IPS-18c (cell line): ENCODE measurements around the gene CAPN1.
"Not testable (repeated sequence)": the region's sequence is repeated elsewhere in the genome, so short reads cannot be mapped to it uniquely, and the experiment has no call there.

Experiments used
- H3K4me3 ChIP-seq: 2 replicates; pipeline ENCODE4 v1.7.0; 2013; ENCODE audit warnings: low read depth, mild to moderate bottlenecking, low read length, moderate library complexity; ENCODE audit not compliant: insufficient read depth
- H3K9me3 ChIP-seq: one replicate; pipeline ENCODE4 v1.6.1; 2013; ENCODE audit warnings: mild to moderate bottlenecking, low read length, moderate library complexity; ENCODE audit not compliant: control insufficient read depth, insufficient read depth

CAPN1 gene

GRCh38 chr11:65224930-65225278 lies 43.2 kb downstream of the CAPN1 start:
- no peaks in the 10 kb centered on the region for H3K9me3 ChIP-seq
- H3K4me3 ChIP-seq, result peak overlapping the region; percentile 69; the same call in 1 of the 2 replicates

DNA sequence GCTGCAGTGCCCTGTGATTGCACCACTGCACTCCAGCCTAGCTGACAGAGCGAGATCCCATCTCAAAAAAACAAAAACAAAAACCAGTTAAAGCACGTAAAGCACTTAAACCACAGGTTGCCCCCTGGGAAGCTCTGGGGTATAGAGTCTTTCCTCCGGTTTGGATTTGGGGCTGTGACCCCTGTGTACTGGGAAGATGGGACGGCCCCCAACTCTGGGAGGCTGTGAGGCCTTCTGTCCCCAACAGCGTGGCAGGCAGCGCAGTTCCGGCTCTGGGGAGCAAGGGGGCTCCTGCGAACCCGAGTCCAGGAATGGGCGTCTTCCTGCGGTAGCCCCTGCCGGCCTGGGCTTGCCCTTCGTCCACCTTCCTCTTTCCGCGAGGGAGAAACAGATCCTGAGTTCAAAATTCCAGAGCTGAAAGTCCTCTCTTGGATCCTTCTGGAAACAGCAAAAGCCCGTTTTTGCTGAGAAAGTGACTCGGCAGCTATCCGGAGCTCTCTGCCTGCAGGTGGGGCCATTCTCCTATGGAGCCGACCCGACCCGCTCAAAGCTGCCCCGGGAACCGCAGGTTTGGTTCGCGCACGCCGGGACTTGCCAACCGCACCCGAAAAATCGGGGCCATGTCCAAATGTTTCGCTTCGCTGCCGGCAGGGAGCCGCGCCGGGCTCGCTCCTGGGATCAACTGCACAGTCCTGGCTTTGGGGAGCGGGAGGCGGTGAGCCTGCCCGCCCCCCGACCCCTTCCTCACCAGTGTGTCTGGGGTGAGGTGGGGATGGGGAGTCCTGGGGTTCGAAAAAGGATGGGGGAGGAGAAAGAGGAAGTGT lies 43.8 kb downstream of the CAPN1 start:
- Histone ChIP-seq H3K4me3 (peak overlapping the region; percentile 69), H3K9me3 (no peaks in the 10 kb centered on the region)

GRCh38 chr11:65226103-65226442 lies 44.3 kb downstream of the CAPN1 start:
- Histone ChIP-seq H3K9me3 (no peaks in the 10 kb centered on the region), H3K4me3 (peak overlapping the region; percentile 69)

- no peak overlapping the region for H3K4me3 ChIP-seq
- no peaks in the 10 kb centered on the region for H3K9me3 ChIP-seq
Observed at GRCh38 chr11:65227879-65228278, 46.2 kb downstream of the CAPN1 start.

GRCh38 chr11:65236194-65237059 lies 54.7 kb downstream of the CAPN1 start:
- Histone ChIP-seq H3K9me3 (peaks cover 2% of the 10 kb centered on the region), H3K4me3 (no peak overlapping the region)

DNA sequence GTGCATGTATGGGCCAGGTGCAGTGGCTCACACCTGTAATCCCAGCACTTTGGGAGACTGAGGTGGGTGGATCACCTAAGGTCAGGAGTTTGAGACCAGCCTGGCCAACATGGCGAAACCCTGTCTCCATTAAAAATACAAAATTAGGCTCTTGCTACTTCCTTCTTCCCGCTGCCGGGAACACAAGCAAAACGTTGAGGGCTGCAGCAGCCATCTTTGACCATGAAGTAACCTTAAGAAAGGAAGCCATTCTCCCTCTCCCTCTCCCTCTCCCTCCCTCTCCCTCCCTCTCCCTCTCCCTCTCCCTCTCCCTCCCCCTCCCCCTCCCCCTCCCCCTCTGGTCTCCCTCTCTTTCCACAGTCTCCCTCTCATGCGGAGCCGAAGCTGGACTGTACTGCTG lies 56.6 kb downstream of the CAPN1 start:
- H3K9me3 ChIP-seq, H3K4me3 ChIP-seq: not testable (repeated sequence)

GRCh38 chr11:65241134-65241533 lies 59.4 kb downstream of the CAPN1 start:
- Histone ChIP-seq H3K4me3 (no peak overlapping the region), H3K9me3 (peaks cover 2% of the 10 kb centered on the region)

DNA sequence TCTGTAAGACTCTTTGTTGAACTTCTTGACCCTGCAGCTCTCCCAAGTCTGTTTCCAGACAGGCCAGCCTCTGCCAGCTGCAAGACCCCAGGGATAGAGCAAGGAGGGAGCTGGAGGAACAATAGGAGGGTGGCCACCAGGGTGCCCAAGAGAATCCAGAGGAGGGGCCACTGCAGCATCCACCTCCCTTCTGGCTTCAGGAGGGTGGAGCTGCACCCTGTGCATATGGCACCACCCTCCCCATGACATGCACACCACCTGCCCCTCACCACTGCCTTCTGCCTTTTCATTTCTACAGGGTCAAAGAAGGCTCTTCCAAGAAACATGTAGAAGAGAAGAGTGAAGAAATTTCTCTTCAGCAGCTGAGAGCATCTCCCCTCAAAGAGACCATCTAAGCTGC lies 60.0 kb downstream of the CAPN1 start:
- H3K4me3 ChIP-seq, result no peak overlapping the region
- peaks cover 2% of the 10 kb centered on the region for H3K9me3 ChIP-seq

DNA sequence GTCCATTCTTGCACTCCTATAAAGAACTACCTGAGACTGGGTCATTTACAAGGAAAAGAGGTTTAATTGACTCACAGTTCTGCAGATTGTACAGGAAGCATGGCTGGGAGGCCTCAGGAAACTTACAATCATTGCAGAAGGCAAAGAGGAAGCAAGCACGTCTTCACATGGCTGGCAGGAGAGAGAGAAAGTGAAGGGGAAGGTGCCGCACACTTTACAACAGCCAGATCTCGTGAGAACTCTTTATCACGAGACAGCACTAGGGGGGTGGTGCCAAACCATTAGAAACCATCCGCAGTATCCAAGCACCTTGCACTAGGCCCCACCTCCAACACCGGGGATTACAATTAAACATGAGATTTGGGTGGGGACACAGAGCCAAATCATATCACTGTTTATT lies 60.7 kb downstream of the CAPN1 start:
- Histone ChIP-seq H3K4me3 (no peak overlapping the region), H3K9me3 (peaks cover under 1% of the 10 kb centered on the region)

- no peak overlapping the region for H3K4me3 ChIP-seq
Observed at GRCh38 chr11:65243797-65244196, 62.1 kb downstream of the CAPN1 start.

GRCh38 chr11:65245046-65245445 lies 63.3 kb downstream of the CAPN1 start:
- H3K9me3 ChIP-seq, H3K4me3 ChIP-seq: not testable (repeated sequence)

More at GRCh38 chr11:65243797-65244196, 62.1 kb downstream of the CAPN1 start:
- H3K9me3 ChIP-seq, result no peaks in the 10 kb centered on the region

DNA sequence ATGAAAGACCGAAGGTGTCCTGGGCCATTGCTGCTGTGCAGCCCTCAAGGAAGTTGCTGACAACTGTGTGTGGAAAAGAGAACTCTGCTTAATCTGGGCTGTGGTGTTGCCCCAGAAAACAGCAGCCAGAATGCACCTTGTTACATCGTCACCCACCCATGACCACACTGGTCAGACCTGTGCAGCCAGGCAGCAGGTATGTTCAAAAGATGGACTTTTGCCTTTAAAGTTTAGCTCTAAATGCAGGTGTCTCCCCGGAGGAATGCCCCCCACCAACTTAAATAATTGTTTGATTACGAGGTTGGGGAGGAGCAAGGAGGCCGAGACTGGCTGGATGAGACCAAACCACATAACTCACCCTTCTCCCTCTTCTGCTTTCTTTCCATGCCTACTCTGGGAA lies 64.8 kb downstream of the CAPN1 start:
- Histone ChIP-seq H3K4me3 (no peak overlapping the region), H3K9me3 (no peaks in the 10 kb centered on the region)

DNA sequence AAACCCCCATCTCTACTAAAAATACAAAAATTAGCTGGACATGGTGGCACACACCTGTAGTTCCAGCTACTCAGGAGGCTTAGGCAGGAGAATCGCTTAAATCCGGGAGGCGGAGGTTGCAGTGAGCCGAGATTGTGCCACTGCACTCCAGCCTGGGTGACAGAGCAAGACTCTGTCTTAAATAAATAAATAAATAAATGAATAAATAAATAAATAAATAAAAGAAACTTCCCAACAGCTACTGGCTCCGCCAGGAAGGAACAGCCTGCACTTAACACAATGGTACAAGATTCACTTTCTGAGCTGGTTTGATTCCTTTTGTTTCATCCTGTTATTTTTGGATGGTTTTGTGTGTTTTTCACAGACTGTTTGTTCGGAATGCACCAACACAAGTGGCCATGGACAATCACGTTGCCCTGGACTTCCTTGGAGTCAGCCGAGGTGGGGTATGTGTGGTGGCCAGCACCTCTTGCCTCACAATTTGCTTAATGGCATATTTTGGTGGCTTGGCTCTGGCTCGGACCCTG lies 66.5 kb downstream of the CAPN1 start:
- not testable (repeated sequence) for H3K9me3 ChIP-seq, H3K4me3 ChIP-seq

DNA sequence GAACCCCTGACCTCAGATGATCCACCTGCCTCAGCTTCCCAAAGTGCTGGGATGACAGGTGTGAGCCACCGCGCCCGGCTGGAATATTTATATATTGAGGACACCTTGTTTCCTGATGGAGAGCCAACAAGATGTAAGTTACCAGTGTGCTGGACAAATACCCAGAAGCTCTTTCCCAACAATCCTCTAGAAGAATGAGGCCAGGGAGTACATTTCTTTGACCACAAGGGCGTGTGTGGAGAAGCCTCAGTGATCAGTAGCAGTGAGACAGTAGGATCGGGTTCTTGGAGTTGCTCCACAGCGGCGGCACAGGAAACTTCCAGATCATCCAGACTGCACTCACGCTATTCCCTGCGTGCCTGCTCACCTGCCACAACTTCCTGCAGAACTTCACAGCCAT lies 69.7 kb downstream of the CAPN1 start:
- no peaks in the 10 kb centered on the region for H3K9me3 ChIP-seq
- no peak overlapping the region for H3K4me3 ChIP-seq

GRCh38 chr11:65254724-65255123 lies 73.0 kb downstream of the CAPN1 start:
- Histone ChIP-seq H3K9me3 (no peaks in the 10 kb centered on the region), H3K4me3 (no peak overlapping the region)

- Histone ChIP-seq H3K9me3 (no peaks in the 10 kb centered on the region), H3K4me3 (no peak overlapping the region)
Observed at GRCh38 chr11:65258988-65259387, 77.3 kb downstream of the CAPN1 start.

GRCh38 chr11:65260302-65260701 lies 78.6 kb downstream of the CAPN1 start:
- no peaks in the 10 kb centered on the region for H3K9me3 ChIP-seq
- H3K4me3 ChIP-seq, result no peak overlapping the region
